ENCODE results near the gene MPHOSPH10.

Gene MPHOSPH10

DNA sequence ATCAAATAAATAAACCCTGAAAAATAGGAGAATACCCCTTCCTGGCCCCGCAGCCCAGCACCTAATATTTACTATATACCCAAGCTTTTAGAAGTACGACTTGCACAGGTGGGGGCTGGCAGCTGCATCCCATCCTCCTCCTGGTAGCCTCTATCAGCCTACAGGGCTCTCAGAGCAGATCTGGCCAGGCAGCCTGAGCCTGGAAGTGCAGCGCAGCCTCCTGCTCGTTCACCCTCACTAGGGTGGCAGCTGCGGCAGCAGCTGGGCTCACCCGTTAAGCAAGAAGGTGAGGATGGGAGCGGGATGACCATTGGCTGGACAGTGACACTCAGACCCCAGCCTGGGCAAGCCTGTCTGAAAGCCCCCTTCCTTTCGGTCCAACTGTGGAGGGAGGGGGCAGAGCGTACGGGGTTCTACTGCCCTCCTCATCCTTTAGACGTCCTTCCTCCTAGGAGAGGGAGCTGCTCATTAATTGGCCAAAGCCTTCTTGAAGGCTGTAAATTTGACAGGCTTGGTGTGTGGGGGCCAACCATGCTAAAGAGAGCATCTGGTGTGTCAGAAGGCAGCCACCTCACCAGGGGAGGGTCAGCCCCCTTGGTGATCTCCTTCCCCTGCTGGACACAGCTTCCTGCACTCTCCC, 23.3 kb downstream of the MPHOSPH10 start:
- TF ChIP-seq POLR2AphosphoS5 (IDR thresholded peaks at IDR 0.05; ENCODE audit: low read depth, low read length): no peak
- TF ChIP-seq, protein P1, sequence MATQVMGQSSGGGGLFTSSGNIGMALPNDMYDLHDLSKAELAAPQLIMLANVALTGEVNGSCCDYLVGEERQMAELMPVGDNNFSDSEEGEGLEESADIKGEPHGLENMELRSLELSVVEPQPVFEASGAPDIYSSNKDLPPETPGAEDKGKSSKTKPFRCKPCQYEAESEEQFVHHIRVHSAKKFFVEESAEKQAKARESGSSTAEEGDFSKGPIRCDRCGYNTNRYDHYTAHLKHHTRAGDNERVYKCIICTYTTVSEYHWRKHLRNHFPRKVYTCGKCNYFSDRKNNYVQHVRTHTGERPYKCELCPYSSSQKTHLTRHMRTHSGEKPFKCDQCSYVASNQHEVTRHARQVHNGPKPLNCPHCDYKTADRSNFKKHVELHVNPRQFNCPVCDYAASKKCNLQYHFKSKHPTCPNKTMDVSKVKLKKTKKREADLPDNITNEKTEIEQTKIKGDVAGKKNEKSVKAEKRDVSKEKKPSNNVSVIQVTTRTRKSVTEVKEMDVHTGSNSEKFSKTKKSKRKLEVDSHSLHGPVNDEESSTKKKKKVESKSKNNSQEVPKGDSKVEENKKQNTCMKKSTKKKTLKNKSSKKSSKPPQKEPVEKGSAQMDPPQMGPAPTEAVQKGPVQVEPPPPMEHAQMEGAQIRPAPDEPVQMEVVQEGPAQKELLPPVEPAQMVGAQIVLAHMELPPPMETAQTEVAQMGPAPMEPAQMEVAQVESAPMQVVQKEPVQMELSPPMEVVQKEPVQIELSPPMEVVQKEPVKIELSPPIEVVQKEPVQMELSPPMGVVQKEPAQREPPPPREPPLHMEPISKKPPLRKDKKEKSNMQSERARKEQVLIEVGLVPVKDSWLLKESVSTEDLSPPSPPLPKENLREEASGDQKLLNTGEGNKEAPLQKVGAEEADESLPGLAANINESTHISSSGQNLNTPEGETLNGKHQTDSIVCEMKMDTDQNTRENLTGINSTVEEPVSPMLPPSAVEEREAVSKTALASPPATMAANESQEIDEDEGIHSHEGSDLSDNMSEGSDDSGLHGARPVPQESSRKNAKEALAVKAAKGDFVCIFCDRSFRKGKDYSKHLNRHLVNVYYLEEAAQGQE (IDR thresholded peaks at IDR 0.05; ENCODE audit: insufficient read depth in 1 of 2, low read depth in 2 of 2, low read length in 2 of 2): no peak
- TF ChIP-seq SIN3A (IDR thresholded peaks at IDR 0.05; ENCODE audit: borderline replicate concordance, insufficient read depth, low read length): no peak

DNA sequence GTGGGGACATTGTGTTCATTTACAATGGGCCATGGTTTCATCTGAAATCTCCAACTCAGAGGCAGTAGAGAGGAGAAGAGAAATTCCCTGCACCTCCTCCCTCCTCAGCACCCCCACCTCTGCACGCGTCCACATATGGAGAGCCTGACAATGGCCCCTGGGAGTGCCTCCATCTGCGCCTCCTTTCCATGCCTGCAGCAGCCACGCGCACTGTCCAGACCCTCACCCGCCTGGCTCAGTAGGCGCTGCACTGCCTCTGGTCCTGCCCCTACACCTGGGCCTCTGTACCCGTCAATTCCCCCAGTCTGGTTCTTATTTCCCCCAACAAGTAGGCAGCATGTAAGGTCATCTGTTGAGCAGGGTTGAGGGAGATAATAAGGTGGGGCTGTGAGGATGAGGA, 23.8 kb downstream of the MPHOSPH10 start:
- no peak for TF ChIP-seq SIN3A (IDR thresholded peaks at IDR 0.05; ENCODE audit: borderline replicate concordance, insufficient read depth, low read length)
- TF ChIP-seq TAF1 (IDR thresholded peaks at IDR 0.05; ENCODE audit: borderline replicate concordance, insufficient read depth, low read length): no peak
- TF ChIP-seq, protein P1 (IDR thresholded peaks at IDR 0.05; ENCODE audit: insufficient read depth in 1 of 2, low read depth in 2 of 2, low read length in 2 of 2): no peak
- TF ChIP-seq POLR2AphosphoS5 (IDR thresholded peaks at IDR 0.05; ENCODE audit: low read depth, low read length): no peak
- no peak for TF ChIP-seq FOXP2 (optimal IDR thresholded peaks at IDR 0.05; ENCODE audit: borderline replicate concordance, extremely low read depth, extremely low read length, insufficient read depth)

DNA sequence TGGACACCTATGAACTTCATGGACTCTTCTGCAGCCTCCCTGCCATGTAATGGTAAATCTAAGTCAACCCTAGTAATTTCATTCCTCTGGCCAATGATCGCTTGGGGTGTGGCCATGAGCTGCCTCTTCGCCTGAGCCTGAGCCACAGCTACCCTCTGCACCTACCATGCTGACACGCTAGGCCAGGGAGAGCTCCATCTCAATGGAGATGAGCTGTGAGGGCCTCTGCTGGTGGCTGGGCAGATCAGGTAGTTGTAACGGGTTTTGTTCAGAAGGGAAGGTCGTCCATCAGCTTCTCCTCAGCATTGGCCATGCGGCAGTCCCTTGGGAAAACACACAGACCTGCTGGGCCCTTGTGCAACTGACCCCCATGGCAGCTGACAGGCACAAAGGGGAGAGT, 24.4 kb downstream of the MPHOSPH10 start:
- TF ChIP-seq, protein P1 (IDR thresholded peaks at IDR 0.05; ENCODE audit: insufficient read depth in 1 of 2, low read depth in 2 of 2, low read length in 2 of 2): no peak
- TF ChIP-seq SIN3A (IDR thresholded peaks at IDR 0.05; ENCODE audit: borderline replicate concordance, insufficient read depth, low read length) (no peak), POLR2AphosphoS5 (IDR thresholded peaks at IDR 0.05; ENCODE audit: low read depth, low read length) (no peak), TAF1 (IDR thresholded peaks at IDR 0.05; ENCODE audit: borderline replicate concordance, insufficient read depth, low read length) (no peak), FOXP2 (optimal IDR thresholded peaks at IDR 0.05; ENCODE audit: borderline replicate concordance, extremely low read depth, extremely low read length, insufficient read depth) (no peak)

DNA sequence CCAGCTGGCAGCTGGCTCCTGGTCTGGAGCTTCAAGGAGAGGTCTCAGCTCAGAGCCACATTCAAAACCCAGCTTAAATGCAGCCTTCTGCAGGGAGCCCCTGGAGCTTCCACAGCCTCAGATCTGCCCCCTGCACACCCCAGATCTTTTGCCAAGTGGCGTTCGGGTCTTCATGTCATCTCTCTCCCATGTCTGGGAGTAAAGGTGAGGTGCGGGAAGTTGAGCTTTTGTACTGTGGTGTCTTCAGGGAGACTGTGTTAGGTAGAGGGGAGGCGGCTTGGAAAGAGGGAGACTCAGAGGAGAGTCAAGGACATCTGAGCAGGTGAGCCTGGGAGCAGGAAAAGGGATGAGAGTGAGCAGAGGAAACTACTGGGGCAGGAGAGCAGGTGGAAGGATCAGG, 25.4 kb downstream of the MPHOSPH10 start:
- TF ChIP-seq POLR2AphosphoS5 (IDR thresholded peaks at IDR 0.05; ENCODE audit: low read depth, low read length) (no peak), TAF1 (IDR thresholded peaks at IDR 0.05; ENCODE audit: borderline replicate concordance, insufficient read depth, low read length) (no peak), SIN3A (IDR thresholded peaks at IDR 0.05; ENCODE audit: borderline replicate concordance, insufficient read depth, low read length) (no peak), FOXP2 (optimal IDR thresholded peaks at IDR 0.05; ENCODE audit: borderline replicate concordance, extremely low read depth, extremely low read length, insufficient read depth) (no peak)
- TF ChIP-seq, protein P1 (IDR thresholded peaks at IDR 0.05; ENCODE audit: insufficient read depth in 1 of 2, low read depth in 2 of 2, low read length in 2 of 2): no peak

DNA sequence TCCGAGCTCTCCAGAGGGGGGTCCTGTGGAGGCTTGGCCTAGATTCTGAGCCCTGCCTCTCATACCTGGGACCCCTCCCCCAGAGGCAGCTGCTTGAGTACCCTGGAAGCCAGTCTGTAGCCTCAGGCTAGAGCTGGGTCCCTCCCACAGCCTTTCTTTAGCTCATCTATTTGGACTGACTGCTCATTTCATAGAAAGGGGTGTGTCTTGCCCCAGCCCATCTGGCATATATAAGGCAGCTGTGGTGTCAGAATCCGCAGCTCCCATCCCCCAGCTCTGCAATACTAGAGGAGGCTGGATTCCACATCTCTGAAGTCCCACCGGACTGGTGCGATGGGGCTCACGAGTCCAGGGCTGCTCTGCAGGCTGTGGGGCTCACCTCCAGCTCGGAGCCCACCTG, 26.1 kb downstream of the MPHOSPH10 start:
- TF ChIP-seq FOXP2 (optimal IDR thresholded peaks at IDR 0.05; ENCODE audit: borderline replicate concordance, extremely low read depth, extremely low read length, insufficient read depth) (no peak), SIN3A (IDR thresholded peaks at IDR 0.05; ENCODE audit: borderline replicate concordance, insufficient read depth, low read length) (no peak), POLR2AphosphoS5 (IDR thresholded peaks at IDR 0.05; ENCODE audit: low read depth, low read length) (no peak), TAF1 (IDR thresholded peaks at IDR 0.05; ENCODE audit: borderline replicate concordance, insufficient read depth, low read length) (no peak)
- TF ChIP-seq, protein P1 (IDR thresholded peaks at IDR 0.05; ENCODE audit: insufficient read depth in 1 of 2, low read depth in 2 of 2, low read length in 2 of 2): no peak
